Ectodermal cell (in vitro differentiated cells): ENCODE results near the gene IGF2R.

Experiments
- H3K27ac ChIP-seq: 2 replicates; pipeline ENCODE4 v1.7.0; 2013; ENCODE audit warnings: mild to moderate bottlenecking, low read depth, low read length; ENCODE audit not compliant: insufficient read depth, poor library complexity, severe bottlenecking
- H3K27me3 ChIP-seq: 2 replicates; pipeline ENCODE4 v1.7.0; 2013; ENCODE audit warnings: mild to moderate bottlenecking, low read length; ENCODE audit not compliant: insufficient read depth, control insufficient read depth, poor library complexity, severe bottlenecking
- H3K36me3 ChIP-seq: one replicate; pipeline ENCODE4 v1.7.0; 2013; ENCODE audit warnings: low read length; ENCODE audit not compliant: control insufficient read depth, insufficient read depth
- H3K4me1 ChIP-seq: one replicate; pipeline ENCODE4 v1.7.0; 2013; ENCODE audit warnings: low read length; ENCODE audit not compliant: control insufficient read depth, insufficient read depth
- H3K4me3 ChIP-seq: 2 replicates; pipeline ENCODE4 v1.7.0; 2013; ENCODE audit warnings: low read depth, low read length, control low read depth; ENCODE audit not compliant: insufficient read depth
- H3K9me3 ChIP-seq: 2 replicates; pipeline ENCODE4 v1.7.0; 2013; ENCODE audit warnings: mild to moderate bottlenecking, low read length, moderate library complexity; ENCODE audit not compliant: control insufficient read depth
- WGBS, 2 experiments: methylation state at CpG; one replicate each; pipeline ENCODE4 v1.1.7; 2013; ENCODE audit warnings: missing lambda C conversion rate in 2 of 2; 5-methylcytosine and 5-hydroxymethylcytosine counted together

Gene IGF2R

DNA sequence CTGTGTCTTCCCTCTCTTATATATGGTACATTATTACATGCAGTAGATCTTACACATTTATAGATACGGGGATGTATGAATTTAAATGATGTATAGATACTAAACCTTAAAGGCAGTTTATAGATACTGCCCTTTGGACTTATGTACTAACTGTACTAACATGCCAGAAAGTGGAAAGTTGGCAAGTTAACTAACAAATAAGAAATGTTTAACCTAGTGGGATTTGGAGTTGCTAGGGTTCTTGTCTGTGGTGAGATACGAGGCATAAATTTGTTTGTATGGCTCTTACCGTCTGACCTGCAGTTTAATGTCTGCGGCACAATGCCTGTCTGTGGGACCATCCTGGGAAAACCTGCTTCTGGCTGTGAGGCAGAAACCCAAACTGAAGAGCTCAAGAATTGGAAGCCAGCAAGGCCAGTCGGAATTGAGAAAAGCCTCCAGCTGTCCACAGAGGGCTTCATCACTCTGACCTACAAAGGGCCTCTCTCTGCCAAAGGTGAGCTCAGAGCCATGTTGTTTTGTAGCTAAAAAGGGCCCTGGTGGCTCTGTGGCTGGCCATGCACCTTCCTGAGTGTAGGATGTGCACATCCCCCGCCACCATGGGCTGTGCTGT is 89.8 kb downstream of the IGF2R start:
- 94 to 97% methylated on average over 5 to 6 of the region's 6 CpGs for WGBS, 2 experiments
- Histone ChIP-seq H3K4me3 (no peak overlapping the region), H3K9me3 (no peaks in the 10 kb centered on the region), H3K36me3 (peaks cover 42% of the 10 kb centered on the region), H3K27ac (no peak overlapping the region), H3K27me3 (no peaks in the 10 kb centered on the region), H3K4me1 (no peaks in the 10 kb centered on the region)

DNA sequence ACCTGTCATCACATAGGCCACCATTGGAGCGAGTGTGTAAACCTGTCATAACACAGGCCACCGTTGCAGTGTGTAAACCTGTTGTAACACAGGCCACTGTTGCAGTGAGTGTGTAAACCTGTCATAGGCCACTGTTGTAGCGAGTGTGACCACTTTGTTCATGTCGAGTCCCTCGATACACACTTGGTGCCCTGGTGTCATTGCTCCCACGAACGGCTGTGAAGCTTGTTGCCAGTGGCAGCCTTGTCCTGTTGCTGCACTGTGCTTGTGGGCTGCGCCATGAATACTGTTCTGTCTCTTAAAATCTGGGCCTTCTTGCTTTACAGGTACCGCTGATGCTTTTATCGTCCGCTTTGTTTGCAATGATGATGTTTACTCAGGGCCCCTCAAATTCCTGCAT is 91.3 kb downstream of the IGF2R start:
- WGBS, 2 experiments = 95 to 96% methylated on average over 11 of the region's 11 CpGs
- Histone ChIP-seq H3K27me3 (no peaks in the 10 kb centered on the region), H3K9me3 (no peaks in the 10 kb centered on the region), H3K4me1 (no peaks in the 10 kb centered on the region), H3K27ac (no peak overlapping the region), H3K36me3 (peaks cover 49% of the 10 kb centered on the region), H3K4me3 (no peak overlapping the region)

DNA sequence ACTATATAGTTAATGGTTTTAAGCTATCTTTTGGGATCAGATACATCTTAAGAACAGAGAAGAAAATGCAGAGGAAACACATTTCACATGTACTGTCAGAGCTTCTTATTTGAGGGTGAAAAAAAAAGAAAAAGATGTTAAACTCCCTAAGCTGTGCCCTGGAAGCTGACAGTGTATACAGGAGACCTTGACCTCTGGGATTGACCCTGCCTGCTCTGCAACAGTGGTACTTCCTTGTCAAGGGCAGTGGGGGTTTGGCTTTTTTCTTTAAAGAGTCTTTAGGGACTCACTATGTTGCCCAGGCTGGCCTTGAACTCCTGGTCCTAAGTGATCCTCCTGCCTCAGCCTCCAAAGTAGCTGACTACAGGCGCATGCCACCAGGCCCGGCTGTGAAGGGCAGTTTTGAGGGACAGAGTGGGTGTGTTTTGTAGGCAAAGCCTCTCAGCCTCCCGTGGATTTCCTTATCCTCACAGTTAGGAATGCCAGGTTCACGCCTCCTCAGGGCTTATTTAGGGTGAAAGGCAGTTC is 92.1 kb downstream of the IGF2R start:
- peaks cover 50% of the 10 kb centered on the region for H3K36me3 ChIP-seq
- H3K27ac ChIP-seq = no peak overlapping the region
- no peak overlapping the region for H3K4me3 ChIP-seq
- no peaks in the 10 kb centered on the region for H3K9me3 ChIP-seq
- no peaks in the 10 kb centered on the region for H3K27me3 ChIP-seq
- H3K4me1 ChIP-seq = no peaks in the 10 kb centered on the region
- WGBS, 2 experiments = 95% methylated on average over 4 of the region's 4 CpGs

DNA sequence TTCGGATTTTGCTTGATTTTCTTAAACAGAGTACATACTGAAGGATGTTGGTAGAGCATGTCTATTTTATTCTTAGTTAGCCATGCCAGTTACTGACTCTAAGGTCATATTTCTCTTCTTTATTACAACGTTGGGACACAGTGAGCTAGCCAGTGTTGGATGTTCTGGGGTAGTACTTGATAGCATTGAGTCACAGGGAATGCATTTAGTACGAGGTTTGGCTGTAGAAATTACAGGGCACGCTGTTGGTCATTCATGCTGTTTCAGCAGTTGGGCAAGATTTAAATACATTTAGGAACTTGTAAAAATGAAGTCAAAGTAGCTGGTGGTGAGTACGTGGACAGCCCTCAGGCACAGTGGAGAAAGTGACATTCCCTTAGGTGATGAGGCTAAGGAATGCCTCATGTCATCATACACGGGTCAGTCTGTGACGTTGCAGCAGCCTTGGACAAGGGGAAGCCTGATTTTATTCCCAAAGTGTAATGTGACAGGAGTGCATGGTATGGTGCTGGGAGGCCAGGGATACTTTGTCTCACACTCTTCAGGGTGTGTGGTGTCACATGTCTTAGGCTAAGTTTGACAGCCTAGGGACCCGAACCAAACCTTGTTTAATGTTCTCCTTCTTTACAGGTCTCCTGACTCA is 95.0 kb downstream of the IGF2R start:
- H3K4me1 ChIP-seq = no peaks in the 10 kb centered on the region
- H3K27me3 ChIP-seq = no peaks in the 10 kb centered on the region
- H3K27ac ChIP-seq = no peak overlapping the region
- WGBS, 2 experiments = 94 to 97% methylated on average over 8 of the region's 8 CpGs
- H3K4me3 ChIP-seq = no peak overlapping the region
- H3K36me3 ChIP-seq = peaks cover 41% of the 10 kb centered on the region
- no peaks in the 10 kb centered on the region for H3K9me3 ChIP-seq

DNA sequence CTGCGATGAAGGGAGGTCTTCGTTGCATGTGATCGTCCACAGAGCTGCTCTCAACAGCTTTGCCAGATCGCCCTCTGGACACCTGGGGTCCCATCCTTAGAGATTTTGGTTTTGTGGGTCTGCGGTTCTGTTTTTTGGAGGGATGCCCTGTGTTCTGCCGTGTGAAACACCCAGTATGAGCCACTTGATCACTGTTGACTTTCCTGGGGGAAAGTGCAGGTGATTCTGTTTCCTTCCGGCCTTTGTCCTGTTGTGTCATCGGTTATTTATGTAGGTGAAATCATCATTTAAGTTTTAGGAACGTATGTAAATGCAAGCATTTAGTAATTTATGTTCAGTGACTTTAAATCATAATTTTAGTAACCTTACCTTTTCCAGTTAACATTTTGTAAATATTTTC is 96.3 kb downstream of the IGF2R start:
- no peak overlapping the region for H3K27ac ChIP-seq
- 96 to 97% methylated on average over 8 of the region's 9 CpGs for WGBS, 2 experiments
- H3K36me3 ChIP-seq = peaks cover 35% of the 10 kb centered on the region

DNA sequence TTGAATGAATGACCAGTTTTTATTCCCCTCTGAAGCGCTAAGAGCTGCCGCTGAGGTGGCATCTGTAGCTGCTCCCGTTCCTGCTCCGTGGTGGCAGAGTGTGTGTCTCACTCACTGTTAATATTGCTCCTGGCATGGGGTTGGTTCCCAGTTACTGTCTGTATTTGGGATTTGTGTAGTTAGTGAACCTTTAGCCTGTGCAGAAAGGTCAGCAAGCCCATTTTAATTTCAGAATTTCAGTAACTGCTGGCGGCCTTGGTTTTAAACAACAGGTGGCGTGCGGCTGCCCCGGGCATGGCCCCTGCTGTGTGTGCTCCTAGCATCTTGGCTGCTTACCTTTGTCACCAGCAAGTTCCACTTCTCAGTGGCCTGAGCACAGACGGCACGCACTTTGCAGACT is 98.7 kb downstream of the IGF2R start:
- H3K36me3 ChIP-seq = peaks cover 27% of the 10 kb centered on the region
- H3K27me3 ChIP-seq = no peaks in the 10 kb centered on the region
- no peak overlapping the region for H3K27ac ChIP-seq
- H3K4me1 ChIP-seq = no peaks in the 10 kb centered on the region
- no peaks in the 10 kb centered on the region for H3K9me3 ChIP-seq
- WGBS, 2 experiments = 96% methylated on average over 10 of the region's 10 CpGs
- H3K4me3 ChIP-seq = no peak overlapping the region

More for the DNA sequence above, 96.3 kb downstream of the IGF2R start:
- Histone ChIP-seq H3K4me1 (no peaks in the 10 kb centered on the region), H3K4me3 (no peak overlapping the region), H3K27me3 (no peaks in the 10 kb centered on the region), H3K9me3 (no peaks in the 10 kb centered on the region)

DNA sequence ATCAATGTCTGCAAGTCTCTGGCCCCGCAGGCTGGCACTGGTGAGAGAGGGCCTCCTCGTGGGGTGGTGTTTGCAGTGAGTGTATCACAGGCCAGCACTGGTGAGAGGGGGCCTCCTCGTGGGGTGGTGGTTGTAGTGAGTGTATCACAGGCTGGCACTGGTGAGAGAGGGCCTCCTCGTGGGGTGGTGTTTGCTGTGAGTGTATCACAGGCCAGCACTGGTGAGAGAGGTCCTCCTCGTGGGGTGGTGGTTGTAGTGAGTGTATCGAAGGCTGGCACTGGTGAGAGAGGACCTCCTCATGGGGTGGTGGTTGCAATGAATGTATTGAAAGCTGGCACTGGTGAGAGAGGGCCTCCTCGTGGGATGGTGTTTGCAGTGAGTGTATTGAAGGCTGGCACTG is 99.5 kb downstream of the IGF2R start:
- WGBS, 2 experiments = 93 to 96% methylated on average over 7 of the region's 7 CpGs
- Histone ChIP-seq H3K9me3 (no peaks in the 10 kb centered on the region), H3K4me3 (no peak overlapping the region), H3K27ac (no peak overlapping the region), H3K4me1 (no peaks in the 10 kb centered on the region), H3K27me3 (no peaks in the 10 kb centered on the region), H3K36me3 (peaks cover 35% of the 10 kb centered on the region)

DNA sequence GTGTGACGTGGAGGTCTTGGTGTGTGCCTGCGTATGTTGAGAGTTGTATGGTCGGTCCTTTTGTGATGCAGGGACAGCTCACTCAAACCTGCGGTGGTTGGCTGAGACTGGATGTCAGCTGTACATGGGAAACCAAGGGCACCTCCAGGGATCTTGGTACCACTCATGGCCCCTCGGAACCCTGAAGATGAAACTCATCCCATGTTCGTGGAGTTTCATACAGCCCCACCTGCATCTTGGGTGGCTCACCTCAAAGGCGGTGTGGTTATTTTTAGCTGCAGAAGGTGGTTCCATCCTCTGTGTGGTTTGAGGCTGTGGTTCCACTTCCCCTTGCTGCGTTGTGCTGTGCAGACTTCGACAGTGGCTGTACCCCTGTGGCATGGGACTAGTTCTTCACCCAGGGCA is 100.2 kb downstream of the IGF2R start:
- WGBS, 2 experiments = 94% methylated on average over 9 of the region's 9 CpGs
- H3K36me3 ChIP-seq = peaks cover 39% of the 10 kb centered on the region
- H3K9me3 ChIP-seq = no peaks in the 10 kb centered on the region

DNA sequence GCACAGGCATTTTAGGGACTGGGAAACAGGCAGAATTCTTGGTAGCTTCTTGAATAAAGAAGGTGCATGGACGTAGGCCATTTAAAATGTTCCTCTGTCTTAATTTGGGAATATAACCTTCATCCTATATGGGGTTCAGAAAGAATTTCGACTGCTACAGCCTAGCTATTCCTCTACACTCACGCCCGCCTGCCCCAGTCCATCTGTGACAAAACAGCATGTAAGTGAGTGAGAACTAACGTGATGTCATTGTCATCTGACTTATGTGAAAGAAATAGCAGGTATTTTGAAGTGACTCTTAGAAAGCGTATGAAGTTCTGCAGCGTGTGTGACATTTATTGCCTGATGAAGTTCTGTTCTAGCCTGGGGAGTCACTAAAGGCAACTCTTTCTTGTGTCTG is 100.6 kb downstream of the IGF2R start:
- Histone ChIP-seq H3K9me3 (no peaks in the 10 kb centered on the region), H3K27ac (no peak overlapping the region), H3K4me1 (no peaks in the 10 kb centered on the region), H3K27me3 (no peaks in the 10 kb centered on the region), H3K36me3 (peaks cover 38% of the 10 kb centered on the region), H3K4me3 (no peak overlapping the region)
- WGBS, 2 experiments = 95 to 98% methylated on average over 7 of the region's 7 CpGs

More for the DNA sequence above, 100.2 kb downstream of the IGF2R start:
- H3K4me1 ChIP-seq = no peaks in the 10 kb centered on the region
- H3K27me3 ChIP-seq = no peaks in the 10 kb centered on the region
- H3K4me3 ChIP-seq = no peak overlapping the region
- H3K27ac ChIP-seq = no peak overlapping the region

DNA sequence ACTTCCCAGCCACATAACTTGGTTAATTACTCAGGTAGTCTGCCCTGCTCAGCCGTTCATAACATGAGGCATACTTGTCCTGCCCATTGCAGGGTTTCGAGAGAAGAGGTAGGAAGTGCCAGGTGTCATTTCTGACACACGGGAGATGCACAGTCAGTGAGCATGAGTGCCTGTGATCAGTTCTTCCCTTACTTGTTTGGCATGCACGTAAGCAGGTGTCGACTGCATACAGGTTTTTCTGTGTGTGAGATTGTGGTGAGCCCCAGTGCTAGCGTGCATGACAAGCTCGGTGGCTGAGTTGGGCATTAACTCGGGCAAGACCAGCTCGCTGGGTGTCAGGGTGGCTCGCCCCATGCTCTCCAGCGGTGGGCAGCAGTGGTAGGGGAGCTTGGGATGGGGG is 101.5 kb downstream of the IGF2R start:
- no peak overlapping the region for H3K4me3 ChIP-seq
- WGBS, 2 experiments = 95% methylated on average over 11 of the region's 11 CpGs
- no peak overlapping the region for H3K27ac ChIP-seq
- H3K9me3 ChIP-seq = no peaks in the 10 kb centered on the region
- H3K4me1 ChIP-seq = no peaks in the 10 kb centered on the region
- H3K36me3 ChIP-seq = peaks cover 30% of the 10 kb centered on the region
- no peaks in the 10 kb centered on the region for H3K27me3 ChIP-seq
